HepG2 (cell line): Measurements from ENCODE around the gene GRIK4. TPM values are rescaled to one million over a fixed set of nuclear protein-coding genes. Genes with fewer than 3 reads are reported as not detected.

Experiments
- KLF16 ChIP-seq, 2 experiments: sonication (generic) in 1 of 2; formaldehyde crosslinking in 1 of 2; IDR thresholded peaks; 2 replicates each; pipeline versions ENCODE4 v1.6.1 to v1.8.0; 2016 to 2023; ENCODE audit warnings: missing genetic modification reagents in 2 of 2, missing compliant biosample characterization in 1 of 2
- LCORL ChIP-seq, 2 experiments: fragments of 450-650 bp in 1 of 2; sonication (generic) in 1 of 2; formaldehyde crosslinking in 1 of 2; IDR thresholded peaks; 2 replicates each; pipeline versions ENCODE4 v1.5.0 to v1.6.1; 2017 to 2020; ENCODE audit warnings: antibody characterized with exemption in 1 of 2, missing genetic modification reagents in 1 of 2
- PHF5A ChIP-seq: IDR thresholded peaks from one replicate; pipeline ENCODE4 v1.6.1; 2018; ENCODE audit warnings: low read depth, missing genetic modification reagents; ENCODE audit not compliant: unreplicated experiment
- POLR2A ChIP-seq, 2 experiments: IDR thresholded peaks; 2 replicates each; pipeline ENCODE4 v1.6.1; 2011; ENCODE audit warnings: low read depth in 2 of 2, low read length in 2 of 2, mild to moderate bottlenecking in 1 of 2, moderate library complexity in 1 of 2; ENCODE audit not compliant: insufficient read depth in 1 of 2
- YEATS2 ChIP-seq: sonication (generic); formaldehyde crosslinking; IDR thresholded peaks from 2 replicates; pipeline ENCODE4 v1.4.0; 2020; ENCODE audit warnings: missing genetic modification reagents, borderline replicate concordance
- ZFYVE20 ChIP-seq: sonication (generic); formaldehyde crosslinking; IDR thresholded peaks from 2 replicates; pipeline ENCODE4 v1.8.0; 2023; ENCODE audit warnings: low read depth, mild to moderate bottlenecking, moderate library complexity, missing genetic modification reagents, borderline replicate concordance
- ZNF318 ChIP-seq: sonication (generic); formaldehyde crosslinking; IDR thresholded peaks from 2 replicates; pipeline ENCODE4 v1.4.0; 2020; ENCODE audit warnings: mild to moderate bottlenecking, missing genetic modification reagents
- ZNF574 ChIP-seq: sonication (generic); formaldehyde crosslinking; IDR thresholded peaks from 2 replicates; pipeline ENCODE4 v1.4.0; 2020; ENCODE audit warnings: missing genetic modification reagents
- polyA plus RNA-seq, 8 experiments: library from polyadenylated mRNA; depleted of rRNA in 3 of 8; stranded (reverse) in 7 of 8; unstranded in 1 of 8; fragments of >200 nt; fragmentation: Illumina TruSeq in 4 of 8; extraction: Trizol in 4 of 8; gene quantifications; 2 replicates each; pipeline versions ENCODE4 v1.2.1 to v1.2.3, GENCODE V29; 2011 to 2016; ENCODE audit warnings: low read depth in 4 of 8, missing spikeins in 1 of 8, mixed read lengths in 1 of 8; ENCODE audit not compliant: insufficient read depth in 1 of 8
- total RNA-seq, 5 experiments: library from RNA; depleted of rRNA; stranded (reverse); fragments of >200 nt; fragmentation: Illumina TruSeq; extraction: Trizol; gene quantifications; 2 replicates each; pipeline ENCODE4 v1.2.3, GENCODE V29; 2016; ENCODE audit warnings: low read depth in 1 of 5

GRIK4 gene
- total and polyA plus RNA-seq, 2 of the 13 experiments (the other 11 are each of a cell fraction or from before 2014, with no cell fraction given), result 0.04 to 0.07 TPM

GRCh38 chr11:120520091-120520822, 8.7 kb downstream of the GRIK4 start (continued):
- TF ChIP-seq LCORL (IDR thresholded peaks at IDR 0.05) (no peak), LCORL (CRISPR knock-in tag; IDR thresholded peaks at IDR 0.05) (no peak), YEATS2 (no peak), ZNF574 (CRISPR knock-in tag) (no peak), ZFYVE20 (CRISPR knock-in tag) (no peak), POLR2A (IDR thresholded peaks at IDR 0.05; ENCODE audit: insufficient read depth in 1 of 2, low read depth in 2 of 2, low read length in 2 of 2) (no peak), KLF16 (CRISPR knock-in tag; IDR thresholded peaks at IDR 0.05) (no peak), PHF5A (no peak), ZNF318 (CRISPR knock-in tag) (no peak)
